Glutamatergic neuron (in vitro differentiated cells): Measurements from ENCODE around the gene MAPK6. TPM values are rescaled to one million over a fixed set of nuclear protein-coding genes. Genes with fewer than 3 reads are reported as not detected.
"Not testable (repeated sequence)": the region's sequence is repeated elsewhere in the genome, so short reads cannot be mapped to it uniquely, and the experiment has no call there.

Source experiments
- DNase-seq: peaks from one replicate; pipeline ENCODE4 v3.0.0; 2022
- H3K27ac Mint-ChIP-seq: one replicate; pipeline ENCODE4 v1.8.0; 2020; ENCODE audit warnings: mild to moderate bottlenecking, mixed read lengths, inconsistent platforms; ENCODE audit not compliant: unreplicated experiment
- H3K27me3 Mint-ChIP-seq: one replicate; pipeline ENCODE4 v1.8.0; 2020; ENCODE audit warnings: mild to moderate bottlenecking, moderate library complexity, mixed read lengths, inconsistent platforms; ENCODE audit not compliant: unreplicated experiment
- H3K36me3 Mint-ChIP-seq: one replicate; pipeline ENCODE4 v1.8.0; 2020; ENCODE audit warnings: mild to moderate bottlenecking, mixed read lengths, inconsistent platforms; ENCODE audit not compliant: unreplicated experiment
- H3K4me1 Mint-ChIP-seq: one replicate; pipeline ENCODE4 v1.8.0; 2020; ENCODE audit warnings: mild to moderate bottlenecking, low read depth, mixed read lengths, inconsistent platforms; ENCODE audit not compliant: unreplicated experiment
- H3K4me3 Mint-ChIP-seq: one replicate; pipeline ENCODE4 v1.8.0; 2020; ENCODE audit warnings: mild to moderate bottlenecking, mixed read lengths, inconsistent platforms; ENCODE audit not compliant: unreplicated experiment
- H3K9me3 Mint-ChIP-seq: one replicate; pipeline ENCODE4 v1.8.0; 2020; ENCODE audit warnings: mild to moderate bottlenecking, moderate library complexity, mixed read lengths, inconsistent platforms; ENCODE audit not compliant: unreplicated experiment
- total RNA-seq: library from RNA; stranded (reverse); fragmentation: NEBNext Ultra II Directional; extraction: Animal tissue kit (Norgen Biotek cat#: 25700); gene quantifications from one replicate; pipeline ENCODE4 v1.2.1, GENCODE V29; 2021; ENCODE audit not compliant: unreplicated experiment
- TF ChIP-seq, protein P1 (sequence below): fragments of 200-600 bp; sonication (generic); IDR thresholded peaks from one replicate; pipeline ENCODE4 v1.5.0; 2021; ENCODE audit not compliant: partially characterized antibody, unreplicated experiment

The MAPK6 gene
- total RNA-seq, 1 donor from 2014 or later, result 109 TPM

DNA sequence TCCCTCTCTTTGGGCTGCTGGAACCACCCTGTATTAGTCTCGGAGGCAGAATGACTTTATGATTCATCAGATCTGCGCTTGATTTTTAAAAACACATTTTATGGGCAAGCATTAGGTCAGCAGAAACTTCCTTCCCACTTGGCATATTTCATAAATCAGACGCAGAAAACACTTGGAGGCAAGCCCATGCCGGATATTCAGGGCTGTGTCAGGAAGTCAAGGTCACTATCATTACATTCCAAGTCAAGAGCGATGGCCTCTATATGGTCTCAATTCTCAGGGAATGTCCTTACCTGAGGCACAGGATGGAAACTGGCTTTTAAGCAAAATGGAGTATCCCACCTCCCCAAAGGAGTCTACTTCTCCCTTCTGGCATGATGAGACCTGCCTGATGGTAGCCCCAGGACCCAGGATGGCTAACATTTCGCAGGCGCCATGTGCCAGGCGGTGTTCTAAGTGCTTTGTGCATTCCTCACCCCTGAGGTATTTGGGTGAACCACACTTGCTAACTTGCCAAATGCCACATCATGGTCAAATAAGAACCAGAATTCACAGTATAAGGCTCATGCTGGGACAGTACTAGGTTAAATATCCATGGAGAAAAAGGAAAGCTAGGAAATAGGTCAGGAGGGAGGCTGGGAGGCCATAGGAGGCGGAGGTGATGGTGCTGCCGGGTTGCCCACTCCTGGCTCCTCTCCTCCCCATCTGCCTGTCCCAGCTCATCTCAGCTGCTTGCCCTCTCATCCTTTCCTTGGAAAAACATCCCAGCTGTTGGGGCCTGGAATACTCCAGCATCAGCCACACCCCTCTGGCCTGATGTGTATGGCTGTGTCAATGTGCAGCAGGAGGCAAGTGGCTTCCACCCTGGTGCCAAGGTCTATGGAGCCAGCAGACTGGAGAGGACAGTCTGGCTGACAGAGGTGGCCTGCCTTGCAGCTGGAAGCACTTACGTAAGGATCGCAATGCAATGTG lies 74.8 kb downstream of the MAPK6 start:
- Mint-ChIP-seq H3K27me3 (peaks cover 3% of the 10 kb centered on the region), H3K36me3 (peaks cover 10% of the 10 kb centered on the region), H3K4me1 (peaks cover 16% of the 10 kb centered on the region), H3K27ac (peak overlapping the region; percentile 88), H3K4me3 (no peak overlapping the region), H3K9me3 (peaks cover 4% of the 10 kb centered on the region)
- no peak for DNase-seq
- TF ChIP-seq, protein P1, sequence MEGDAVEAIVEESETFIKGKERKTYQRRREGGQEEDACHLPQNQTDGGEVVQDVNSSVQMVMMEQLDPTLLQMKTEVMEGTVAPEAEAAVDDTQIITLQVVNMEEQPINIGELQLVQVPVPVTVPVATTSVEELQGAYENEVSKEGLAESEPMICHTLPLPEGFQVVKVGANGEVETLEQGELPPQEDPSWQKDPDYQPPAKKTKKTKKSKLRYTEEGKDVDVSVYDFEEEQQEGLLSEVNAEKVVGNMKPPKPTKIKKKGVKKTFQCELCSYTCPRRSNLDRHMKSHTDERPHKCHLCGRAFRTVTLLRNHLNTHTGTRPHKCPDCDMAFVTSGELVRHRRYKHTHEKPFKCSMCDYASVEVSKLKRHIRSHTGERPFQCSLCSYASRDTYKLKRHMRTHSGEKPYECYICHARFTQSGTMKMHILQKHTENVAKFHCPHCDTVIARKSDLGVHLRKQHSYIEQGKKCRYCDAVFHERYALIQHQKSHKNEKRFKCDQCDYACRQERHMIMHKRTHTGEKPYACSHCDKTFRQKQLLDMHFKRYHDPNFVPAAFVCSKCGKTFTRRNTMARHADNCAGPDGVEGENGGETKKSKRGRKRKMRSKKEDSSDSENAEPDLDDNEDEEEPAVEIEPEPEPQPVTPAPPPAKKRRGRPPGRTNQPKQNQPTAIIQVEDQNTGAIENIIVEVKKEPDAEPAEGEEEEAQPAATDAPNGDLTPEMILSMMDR, result no peak

DNA sequence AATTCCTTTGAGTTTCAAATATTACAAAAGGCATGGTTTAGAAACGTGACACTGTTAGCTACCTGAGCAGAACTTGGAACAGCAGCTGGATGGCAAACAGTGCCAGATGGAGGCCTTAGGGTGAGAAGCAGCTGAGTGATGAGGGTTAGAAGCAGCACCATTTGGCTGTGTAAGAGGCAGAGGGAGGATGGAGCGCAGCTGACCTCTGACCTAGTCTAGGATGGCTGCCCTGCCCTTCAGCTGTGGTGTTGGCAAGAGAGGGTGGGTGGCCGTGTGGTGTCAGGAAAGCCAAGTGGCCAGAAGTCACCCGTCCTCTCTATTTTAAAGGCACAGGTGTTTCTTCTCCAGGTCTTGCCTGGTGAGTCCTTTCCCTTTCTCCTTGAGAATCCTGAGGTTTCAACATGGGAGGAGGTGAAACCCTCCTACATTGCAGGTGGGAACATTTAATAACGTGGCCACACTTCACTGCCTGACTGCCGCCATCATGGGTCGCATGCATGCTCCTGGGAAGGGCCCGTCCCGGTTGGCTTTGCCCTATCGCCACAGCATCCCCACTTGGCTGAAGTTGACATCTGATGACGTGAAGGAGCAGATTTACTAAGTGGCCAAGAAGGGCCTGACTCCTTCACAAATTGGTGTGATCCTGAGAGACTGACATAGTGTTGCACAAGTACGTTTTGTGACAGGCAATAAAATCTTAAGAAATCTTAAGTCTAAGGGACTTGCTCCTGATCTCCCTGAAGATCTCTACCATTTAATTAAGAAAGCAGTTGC lies 76.0 kb downstream of the MAPK6 start:
- TF ChIP-seq, protein P1, result no peak
- peaks cover 3% of the 10 kb centered on the region for H3K27me3 Mint-ChIP-seq
- H3K36me3 Mint-ChIP-seq, result peaks cover 5% of the 10 kb centered on the region
- H3K27ac Mint-ChIP-seq, result peak overlapping the region; percentile 88
- DNase-seq, result peak; percentile 33
- H3K4me3 Mint-ChIP-seq, result no peak overlapping the region
- peaks cover 16% of the 10 kb centered on the region for H3K4me1 Mint-ChIP-seq
- H3K9me3 Mint-ChIP-seq, result peaks cover 4% of the 10 kb centered on the region

DNA sequence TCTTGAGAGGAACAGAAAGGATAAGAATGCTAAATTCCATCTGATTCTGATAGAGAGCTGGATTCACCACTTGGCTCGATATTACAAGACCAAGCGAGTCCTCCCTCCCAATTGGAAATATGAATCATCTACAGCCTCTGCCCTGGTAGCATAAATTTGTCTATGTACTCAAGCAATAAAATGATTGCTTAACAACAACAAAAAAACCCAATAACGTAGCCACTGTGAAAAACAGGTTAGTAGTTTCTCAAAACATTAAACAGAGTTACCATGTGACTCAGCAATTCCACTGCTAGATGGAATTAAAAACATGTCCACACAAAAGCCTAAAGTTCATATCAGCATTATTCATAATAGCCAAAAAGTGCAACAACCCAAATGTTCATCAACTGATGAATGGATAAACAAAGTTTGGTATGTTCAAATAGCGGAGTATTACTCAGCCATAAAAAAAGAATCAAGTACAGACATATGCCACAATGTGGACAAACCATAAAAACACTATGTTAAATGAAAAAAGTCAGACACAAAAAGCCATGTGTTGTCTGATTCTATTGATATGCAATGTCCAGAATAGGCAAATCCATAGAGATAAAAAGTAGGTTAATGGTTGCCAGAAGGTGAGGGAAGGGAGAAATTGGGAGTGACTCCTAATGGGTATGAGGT lies 76.7 kb downstream of the MAPK6 start:
- H3K27ac Mint-ChIP-seq, result no peak overlapping the region
- peaks cover 3% of the 10 kb centered on the region for H3K27me3 Mint-ChIP-seq
- no peak overlapping the region for H3K4me3 Mint-ChIP-seq
- peaks cover 16% of the 10 kb centered on the region for H3K4me1 Mint-ChIP-seq
- no peak for DNase-seq
- H3K36me3 Mint-ChIP-seq, result no peaks in the 10 kb centered on the region
- peaks cover 2% of the 10 kb centered on the region for H3K9me3 Mint-ChIP-seq
- TF ChIP-seq, protein P1, result no peak

DNA sequence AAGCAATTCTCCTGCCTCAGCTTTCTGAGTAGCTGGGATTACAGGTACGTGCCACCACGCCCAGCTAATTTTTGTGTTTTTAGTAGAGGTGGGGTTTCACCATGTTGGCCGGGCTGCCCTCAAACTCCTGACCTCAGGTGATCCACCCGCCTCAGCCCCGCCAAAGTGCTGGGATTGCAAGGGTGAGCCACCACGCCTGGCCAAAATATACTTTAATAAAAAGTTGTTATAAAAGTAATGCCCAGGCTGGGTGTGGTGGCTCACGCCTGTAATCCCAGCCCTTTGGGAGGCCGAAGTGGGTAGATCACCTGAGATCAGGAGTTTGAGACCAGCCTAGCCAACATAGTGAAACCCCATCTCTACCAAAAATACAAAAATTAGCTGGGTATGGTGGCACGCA lies 77.5 kb downstream of the MAPK6 start:
- H3K4me3 Mint-ChIP-seq, H3K9me3 Mint-ChIP-seq: not testable (repeated sequence)

DNA sequence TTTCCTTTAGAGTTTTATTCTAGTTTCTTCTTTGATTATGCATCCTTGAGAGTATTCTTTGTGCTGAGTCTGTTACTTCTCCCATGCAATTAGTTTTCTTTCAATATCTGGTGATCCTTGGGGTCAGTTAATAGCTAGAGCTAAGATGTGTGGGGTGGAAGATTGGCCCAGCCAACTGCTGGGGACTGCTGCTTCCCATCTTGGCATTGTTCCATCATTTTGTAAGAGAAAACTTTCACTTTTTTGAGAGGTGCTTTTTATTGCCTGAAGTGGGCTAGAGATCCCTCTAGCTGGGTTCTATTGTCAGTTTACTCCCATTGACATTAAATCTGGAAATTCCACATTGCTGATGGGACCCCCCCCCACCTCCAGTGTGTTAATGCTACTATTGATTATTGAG lies 78.2 kb downstream of the MAPK6 start:
- TF ChIP-seq, protein P1, result no peak
- peaks cover 16% of the 10 kb centered on the region for H3K4me1 Mint-ChIP-seq
- H3K9me3 Mint-ChIP-seq, result peaks cover 2% of the 10 kb centered on the region
- H3K4me3 Mint-ChIP-seq, result no peak overlapping the region
- H3K36me3 Mint-ChIP-seq, result no peaks in the 10 kb centered on the region
- DNase-seq, result no peak
- no peak overlapping the region for H3K27ac Mint-ChIP-seq
- peaks cover 3% of the 10 kb centered on the region for H3K27me3 Mint-ChIP-seq

More for the DNA sequence above, 77.5 kb downstream of the MAPK6 start:
- H3K27ac Mint-ChIP-seq, DNase-seq, H3K27me3 Mint-ChIP-seq, H3K36me3 Mint-ChIP-seq: not testable (repeated sequence)
- peaks cover 16% of the 10 kb centered on the region for H3K4me1 Mint-ChIP-seq
